Stimulated activated CD4-positive, alpha-beta T cell treated with anti-CD3 and anti-CD28 coated beads, Interleukin-15, amount 100 ng/mL, for 48 hours (primary cell): ENCODE results near the gene OMD.
"Not testable (repeated sequence)": the region's sequence is repeated elsewhere in the genome, so short reads cannot be mapped to it uniquely, and the experiment has no call there.

Experiments used
- DNase-seq, 2 donors: peaks; one replicate each; pipeline ENCODE4 v3.0.0-alpha.2; 2020; ENCODE audit warnings: low read depth in 2 of 2

Gene OMD

GRCh38 chr9:92414566-92414965 lies 9.7 kb downstream of the OMD start:
- no peak for DNase-seq

- DNase-seq, result not testable (repeated sequence)
These were observed 13.1 kb downstream of the OMD start for GRCh38 chr9:92411157-92411556.

- DNase-seq, result no peak
These were observed 15.4 kb downstream of the OMD start for GRCh38 chr9:92408747-92409478.

DNA sequence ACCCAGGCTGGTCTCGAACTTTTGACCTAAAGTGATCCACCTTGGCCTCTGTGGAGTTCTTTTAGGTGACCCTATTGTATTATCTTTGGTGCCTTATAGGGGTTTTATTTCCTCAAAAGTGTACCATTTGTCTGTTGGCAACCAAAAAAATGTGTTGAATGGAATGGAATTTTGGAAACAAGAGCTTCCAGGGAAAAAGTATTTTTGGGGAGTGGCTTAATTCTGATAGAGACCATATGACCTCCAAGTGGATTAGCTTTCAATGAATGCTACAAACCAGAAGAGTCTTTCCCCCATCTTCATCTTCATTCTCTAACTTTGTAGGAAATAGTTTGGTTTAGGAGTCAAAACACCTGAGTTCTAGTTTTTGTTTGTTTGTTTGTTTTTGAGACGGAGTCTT lies 16.5 kb downstream of the OMD start:
- DNase-seq, result no peak

DNA sequence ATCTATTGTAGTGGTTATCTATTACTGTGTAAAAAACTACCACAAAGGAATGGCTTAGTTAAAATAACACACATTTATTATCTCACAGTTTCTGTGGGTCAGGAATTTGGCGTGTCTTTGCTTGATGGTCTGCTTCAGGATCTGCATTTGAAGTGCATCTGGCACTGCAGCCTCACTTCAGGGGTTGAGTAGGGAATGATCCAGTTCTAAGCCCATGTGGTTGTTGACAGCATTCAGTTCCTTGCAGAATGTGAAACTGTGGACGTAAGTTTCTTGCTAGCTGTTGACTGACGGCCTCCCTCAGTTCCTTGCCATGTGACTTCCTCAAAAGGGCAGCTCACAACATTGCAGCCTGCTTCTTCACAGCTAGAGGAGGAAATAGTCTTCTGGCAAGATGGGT lies 17.8 kb downstream of the OMD start:
- DNase-seq, result no peak

DNA sequence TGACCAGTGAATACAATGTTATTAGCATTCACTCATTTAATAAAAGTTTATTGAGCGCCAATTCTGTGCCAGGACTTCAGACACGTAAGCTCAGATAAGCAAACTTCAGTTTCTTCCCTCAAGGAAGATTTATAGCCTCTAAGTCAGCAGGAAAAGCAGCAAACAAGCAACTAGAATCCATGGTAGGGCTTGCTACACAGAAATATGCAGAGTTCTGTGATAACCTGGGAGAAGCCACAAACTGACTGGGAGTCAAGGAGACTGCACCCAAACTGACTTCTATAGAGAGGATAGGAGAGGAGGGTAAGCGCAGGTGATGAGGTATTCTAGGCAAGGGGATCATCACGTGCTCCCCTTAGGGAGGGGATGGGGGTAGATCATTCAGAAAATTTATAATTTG lies 18.5 kb downstream of the OMD start:
- DNase-seq, result no peak

- DNase-seq, result no peak
These were observed 20.0 kb downstream of the OMD start, which contains the start of gene OGN for GRCh38 chr9:92404042-92404836. OGN (minus strand) TSS chr9:92404578; CDS start chr9:92403407, 1,171 bp downstream.

GRCh38 chr9:92402826-92403745 lies 21.2 kb downstream of the OMD start:
- DNase-seq, result no peak

- no peak for DNase-seq
These were observed 21.9 kb downstream of the OMD start for GRCh38 chr9:92402360-92402759.

DNA sequence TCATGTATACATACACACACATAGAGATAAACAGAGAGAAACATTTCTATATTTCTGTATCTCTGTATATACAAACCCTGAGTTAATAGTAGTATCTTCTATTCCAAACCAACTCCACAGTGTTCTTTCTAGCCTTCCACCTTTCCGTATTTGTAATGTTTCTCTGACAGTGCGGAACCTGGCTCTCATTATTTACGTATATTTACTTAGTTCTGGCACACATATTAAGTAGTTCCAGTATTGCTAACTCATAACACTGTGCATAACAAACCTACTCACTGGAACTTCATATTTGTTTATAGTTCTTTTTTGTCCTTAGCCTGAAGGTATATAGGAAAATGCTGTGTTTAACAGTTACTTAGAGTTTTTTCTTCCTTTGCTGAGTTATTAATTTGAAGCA lies 26.4 kb downstream of the OMD start:
- DNase-seq, result no peak

DNA sequence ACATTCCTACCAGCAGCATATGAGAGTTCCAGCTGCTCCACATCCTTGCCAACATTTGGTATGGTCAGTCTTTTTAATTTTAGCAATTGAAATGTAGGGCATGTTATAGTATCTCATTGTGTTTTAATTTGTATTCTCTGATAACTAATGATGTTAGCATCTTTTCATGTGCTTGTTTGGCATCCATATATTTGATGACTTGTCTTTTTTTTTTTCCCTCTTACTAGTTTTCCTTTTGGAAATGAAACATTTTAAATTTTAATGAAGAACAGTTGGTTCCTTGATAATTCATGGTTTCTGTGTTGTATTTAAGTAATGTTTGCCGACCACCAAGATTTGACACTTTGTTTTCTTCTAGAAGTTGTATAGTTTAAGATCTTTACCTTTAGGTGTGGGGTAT lies 28.7 kb downstream of the OMD start:
- DNase-seq, result no peak

GRCh38 chr9:92393686-92394085 lies 30.6 kb downstream of the OMD start:
- DNase-seq, result no peak

GRCh38 chr9:92392690-92393089 lies 31.6 kb downstream of the OMD start:
- DNase-seq, result no peak

- DNase-seq, result no peak
These were observed 38.3 kb downstream of the OMD start for GRCh38 chr9:92385953-92386352.

DNA sequence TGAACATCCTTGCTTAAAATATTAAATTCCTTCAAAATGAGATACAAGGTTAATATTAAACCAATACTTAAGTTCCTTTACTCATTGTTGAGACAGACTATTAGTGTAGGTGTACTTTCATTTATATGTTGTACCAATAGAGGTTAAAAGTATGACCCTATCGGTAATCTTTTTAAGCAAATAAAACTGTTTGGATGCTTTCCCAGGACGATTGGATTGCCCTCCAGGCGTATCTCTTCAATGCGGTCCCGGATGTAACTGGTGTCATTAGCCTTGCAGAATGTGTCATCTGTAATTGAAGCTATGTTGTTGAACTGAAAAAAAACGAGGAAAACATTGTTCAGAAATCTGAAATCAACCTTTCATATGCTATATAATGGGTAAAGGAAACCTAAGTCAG lies 38.8 kb downstream of the OMD start:
- no peak for DNase-seq

DNA sequence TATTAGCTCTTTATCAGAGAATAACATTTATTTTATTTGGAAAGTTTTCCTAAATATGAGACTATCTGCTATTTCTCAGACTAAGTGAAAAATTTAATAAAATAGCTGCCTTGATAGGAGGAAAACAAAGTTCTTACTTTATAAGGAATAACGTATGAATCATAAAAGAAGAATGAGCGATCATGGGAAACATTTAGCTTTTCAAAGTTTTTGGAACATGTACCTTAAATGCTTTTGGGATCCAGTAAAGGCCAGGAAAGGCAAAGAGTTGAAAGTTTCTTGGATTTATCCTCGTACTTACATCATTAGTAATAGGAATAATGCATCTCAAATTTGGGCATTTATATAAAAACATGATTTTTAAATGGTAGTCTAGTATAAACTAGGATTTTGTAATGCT lies 39.3 kb downstream of the OMD start:
- no peak for DNase-seq

DNA sequence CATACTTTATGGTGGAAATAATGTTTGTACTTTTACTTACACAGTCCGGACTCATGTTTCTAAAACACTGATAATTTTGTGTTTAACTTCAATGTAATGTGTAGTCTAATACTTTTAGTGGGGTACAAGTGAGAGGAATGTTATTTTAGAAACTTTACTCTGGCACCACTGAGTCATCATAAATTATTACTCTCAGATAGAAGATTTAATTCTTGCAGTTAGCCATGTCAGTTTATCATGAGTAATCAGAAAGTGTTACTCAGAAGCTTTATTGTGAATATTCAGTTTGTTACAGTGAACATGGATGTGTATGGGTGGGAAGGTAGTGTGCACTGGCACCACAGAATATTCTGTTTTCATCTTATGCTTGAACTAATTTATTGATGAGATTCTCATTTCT lies 39.9 kb downstream of the OMD start:
- DNase-seq, result no peak

DNA sequence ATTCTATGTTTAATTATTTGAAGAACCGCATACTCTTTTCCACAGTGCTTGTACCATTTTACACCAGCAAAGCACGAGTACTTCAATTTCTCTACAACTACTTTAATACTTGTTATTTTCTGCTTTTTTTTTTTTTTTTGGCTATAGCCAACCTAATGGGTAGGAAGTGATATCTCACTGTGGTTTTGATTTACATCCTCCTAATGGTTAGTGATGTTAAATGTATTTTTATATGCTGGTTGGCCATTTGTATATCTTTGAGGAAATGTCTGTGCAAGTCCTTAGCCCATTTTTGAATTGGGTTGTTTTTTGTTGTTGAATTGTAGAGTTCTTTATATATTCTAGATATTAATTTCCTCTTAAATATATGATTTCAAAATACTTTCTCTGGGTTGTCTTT lies 42.5 kb downstream of the OMD start:
- no peak for DNase-seq

DNA sequence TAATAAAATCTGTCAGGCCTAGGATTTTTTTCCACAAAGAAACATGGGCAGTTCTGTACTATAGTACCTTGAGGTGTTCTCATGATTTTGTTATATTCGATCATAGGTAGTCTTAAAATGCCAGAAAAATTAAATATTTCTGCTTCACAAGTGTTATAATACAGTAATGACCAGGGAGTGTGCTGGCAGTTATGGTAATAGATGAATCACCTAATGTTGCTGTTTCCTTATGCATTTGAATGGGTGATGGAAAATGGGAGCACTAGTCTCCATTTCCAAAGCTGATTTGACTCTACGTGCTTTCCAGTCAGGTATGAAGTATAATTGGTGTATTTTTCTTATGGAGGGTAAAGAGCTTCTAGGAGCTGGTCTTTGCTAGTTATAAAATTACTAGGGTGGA lies 43.7 kb downstream of the OMD start:
- DNase-seq, result no peak

GRCh38 chr9:92378865-92379560 lies 45.3 kb downstream of the OMD start:
- DNase-seq, result no peak

DNA sequence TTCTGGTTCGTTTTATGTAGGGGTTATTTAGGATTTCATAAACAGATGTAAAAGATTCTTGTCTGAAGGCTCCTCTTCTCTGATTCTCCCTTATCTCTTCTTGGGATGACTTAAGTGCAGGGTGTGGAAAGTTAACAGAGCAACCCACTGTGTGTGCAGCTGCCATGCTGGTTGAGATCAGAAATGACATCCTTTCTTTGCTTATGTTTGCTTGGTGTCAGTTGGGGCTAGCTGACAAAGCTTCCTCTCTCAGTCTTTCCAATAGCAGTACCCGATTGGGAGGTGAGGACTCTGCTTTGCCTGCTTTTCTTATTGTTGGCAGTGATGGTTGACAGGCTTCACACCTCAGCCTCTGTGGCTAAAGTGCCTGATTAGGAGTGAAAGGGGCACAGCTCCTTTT lies 46.4 kb downstream of the OMD start:
- DNase-seq, result no peak

- DNase-seq, result no peak
These were observed 51.1 kb downstream of the OMD start for GRCh38 chr9:92373167-92373566.
